Keratinocyte (primary cell): ENCODE data around the gene GOLGA8J. TPM values are rescaled to one million over a fixed set of nuclear protein-coding genes. Genes with fewer than 3 reads are reported as not detected.
"Not testable (repeated sequence)": the region's sequence is repeated elsewhere in the genome, so short reads cannot be mapped to it uniquely, and the experiment has no call there.

ENCODE experiments used
- DNase-seq: peaks from one replicate; pipeline ENCODE4 v3.0.0-alpha.2; 2011; ENCODE audit warnings: low read depth, missing footprints, low spot score
- FAIRE-seq: peaks from 2 replicates; lab custom pipeline; 2011; peaks lifted over from hg19 to GRCh38; lab: Jason Lieb, UNC
- H2AFZ ChIP-seq: 2 replicates; pipeline ENCODE4 v1.6.0; 2012; ENCODE audit warnings: low read length, control low read depth, inconsistent platforms; ENCODE audit not compliant: control insufficient read depth
- H3K27ac ChIP-seq: 2 replicates; pipeline ENCODE4 v1.5.1; 2011; ENCODE audit warnings: low read length; ENCODE audit not compliant: control insufficient read depth, insufficient read depth
- H3K27me3 ChIP-seq: 3 replicates; pipeline ENCODE4 v1.6.0; 2011; ENCODE audit warnings: low read length; ENCODE audit not compliant: control insufficient read depth, insufficient read depth; ENCODE audit errors: extremely low read depth
- H3K36me3 ChIP-seq, 2 experiments: 2 replicates in 1 of 2; 3 replicates in 1 of 2; pipeline ENCODE4 v1.5.1; 2011; ENCODE audit warnings: low read length in 2 of 2, mild to moderate bottlenecking in 1 of 2; ENCODE audit not compliant: control insufficient read depth in 2 of 2, insufficient read depth in 2 of 2; ENCODE audit errors: extremely low read depth in 1 of 2
- H3K4me1 ChIP-seq: 3 replicates; pipeline ENCODE4 v1.5.1; 2011; ENCODE audit warnings: low read length; ENCODE audit not compliant: control insufficient read depth, insufficient read depth; ENCODE audit errors: extremely low read depth
- H3K4me2 ChIP-seq: 3 replicates; pipeline ENCODE4 v1.6.0; 2011; ENCODE audit warnings: low read depth, low read length; ENCODE audit not compliant: control insufficient read depth, insufficient read depth; ENCODE audit errors: extremely low read depth
- H3K4me3 ChIP-seq, 3 experiments: fragments of 200-600 bp in 1 of 3; sonication (generic) in 1 of 3; 2 replicates in 2 of 3; 3 replicates in 1 of 3; pipeline ENCODE4 v1.5.1; 2011 to 2016; ENCODE audit warnings: low read length in 3 of 3, mild to moderate bottlenecking in 3 of 3, control low read depth in 2 of 3, inconsistent platforms in 1 of 3, low read depth in 1 of 3, mixed read lengths in 1 of 3, mixed run types in 1 of 3, moderate library complexity in 1 of 3; ENCODE audit not compliant: control insufficient read depth in 2 of 3, insufficient read depth in 2 of 3; ENCODE audit errors: extremely low read depth in 1 of 3
- H3K79me2 ChIP-seq: 2 replicates; pipeline ENCODE4 v1.6.0; 2012; ENCODE audit warnings: low read length; ENCODE audit not compliant: control insufficient read depth, insufficient read depth
- H3K9ac ChIP-seq: 3 replicates; pipeline ENCODE4 v1.6.0; 2011; ENCODE audit warnings: low read length; ENCODE audit not compliant: control insufficient read depth, insufficient read depth; ENCODE audit errors: extremely low read depth
- H3K9me1 ChIP-seq: 3 replicates; pipeline ENCODE4 v1.6.0; 2011; ENCODE audit warnings: low read length; ENCODE audit not compliant: control insufficient read depth, insufficient read depth; ENCODE audit errors: extremely low read depth
- H3K9me3 ChIP-seq: 2 replicates; pipeline ENCODE4 v1.5.1; 2012; ENCODE audit warnings: low read depth, low read length; ENCODE audit not compliant: control insufficient read depth
- H4K20me1 ChIP-seq: 3 replicates; pipeline ENCODE4 v1.6.0; 2011; ENCODE audit warnings: low read length; ENCODE audit not compliant: control insufficient read depth, insufficient read depth; ENCODE audit errors: extremely low read depth
- CTCF ChIP-seq, 3 experiments: IDR thresholded peaks in 1 of 3; conservative IDR thresholded peaks in 1 of 3; optimal IDR thresholded peaks in 1 of 3; 2 replicates in 2 of 3; 3 replicates in 1 of 3; pipeline versions ENCODE3 to v1.5.1; 2011; ENCODE audit warnings: low read length in 3 of 3, mild to moderate bottlenecking in 3 of 3, moderate library complexity in 2 of 3, control low read depth in 1 of 3, inconsistent platforms in 1 of 3; ENCODE audit not compliant: insufficient read depth in 2 of 3; ENCODE audit errors: extremely low read depth in 1 of 3
- EZH2 ChIP-seq: IDR thresholded peaks from one replicate; pipeline ENCODE4 v1.6.1; 2012; ENCODE audit warnings: inconsistent platforms, mild to moderate bottlenecking, low read length, moderate library complexity
- dilution Hi-C: fragments of 300-500 bp; cut with MboI; formaldehyde crosslinking; loops from one replicate; pipeline ENCODE4 v1.7.0; 2020; ENCODE audit warnings: low sequenced_read_pairs; ENCODE audit not compliant: extremely low pct_ligation_motif_present
- polyA plus RNA-seq, 5 experiments: library from polyadenylated mRNA; depleted of rRNA in 3 of 5; stranded (reverse) in 3 of 5; stranded (forward) in 1 of 5; unstranded in 1 of 5; fragments of >200 nt; gene quantifications; 1 replicate in 1 of 5; 2 replicates in 3 of 5; 3 replicates in 1 of 5; pipeline versions ENCODE4 v1.2.1 to v1.2.3, GENCODE V29; 2011 to 2012; ENCODE audit warnings: missing spikeins in 2 of 5, low read depth in 1 of 5, low replicate concordance in 1 of 5

GOLGA8J gene
- polyA plus RNA-seq, 1 donor (not counting 4 experiments of a cell fraction or from before 2014, with no cell fraction given): not detected

DNA sequence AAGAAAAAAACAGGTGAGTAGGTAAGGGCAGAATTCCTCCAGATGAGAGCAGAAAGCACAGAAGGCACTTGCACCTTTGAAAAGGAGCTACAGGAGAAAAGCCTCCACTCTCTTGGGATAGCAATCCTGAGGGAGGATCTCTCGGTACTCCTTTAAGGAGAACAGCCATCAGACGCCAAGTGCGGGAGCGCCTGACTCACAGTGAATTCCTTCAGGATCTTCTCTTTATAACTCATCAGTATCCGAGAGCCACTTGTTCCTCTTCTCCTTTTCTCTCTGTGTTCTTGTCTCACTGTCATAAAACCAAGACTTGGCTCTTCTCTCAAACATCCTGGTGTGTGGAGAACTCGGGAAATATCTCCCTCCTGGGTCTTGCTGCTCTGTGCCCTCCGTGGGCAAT lies 10.1 kb upstream of the GOLGA8J start:
- no peak for FAIRE-seq
- no peak for TF ChIP-seq CTCF (optimal IDR thresholded peaks at IDR 0.05 in 1 of 3, IDR thresholded peaks at IDR 0.05 in 1 of 3, conservative IDR thresholded peaks at IDR 0.05 in 1 of 3; ENCODE audit: extremely low read depth in 1 of 3, insufficient read depth in 2 of 3, low read length in 3 of 3)
- no peak for TF ChIP-seq EZH2

DNA sequence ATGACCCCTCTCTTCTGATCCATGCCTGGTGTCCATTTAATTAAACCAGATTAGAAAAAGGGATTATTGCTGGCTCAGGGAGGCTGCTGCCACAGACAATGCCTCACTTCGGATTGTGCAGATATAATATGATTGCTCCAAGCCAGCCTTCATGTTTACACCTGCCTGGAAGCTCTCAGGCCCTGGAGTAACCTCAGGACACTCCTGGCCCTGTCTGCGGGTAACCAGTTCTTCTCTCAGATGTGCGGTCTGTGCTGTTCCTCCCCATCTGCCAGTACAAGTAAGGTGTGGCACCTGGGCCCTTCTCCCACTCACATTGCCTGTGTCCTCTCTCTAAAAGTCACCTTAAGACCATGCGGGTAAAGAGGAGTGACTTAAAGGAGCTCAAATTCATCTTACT lies 8.8 kb upstream of the GOLGA8J start:
- no peaks in the 10 kb centered on the region for H4K20me1 ChIP-seq
- no peak for TF ChIP-seq EZH2
- no peak overlapping the region for H3K4me3 ChIP-seq
- no peak overlapping the region for H3K9ac ChIP-seq
- H3K27me3 ChIP-seq: no peaks in the 10 kb centered on the region
- H3K4me1 ChIP-seq: no peaks in the 10 kb centered on the region
- no peaks in the 10 kb centered on the region for H3K36me3 ChIP-seq
- dilution Hi-C loops: no loop called here
- no peak overlapping the region for H3K4me2 ChIP-seq
- no peak overlapping the region for H2AFZ ChIP-seq
- no peak for DNase-seq
- no peak for FAIRE-seq
- no peak overlapping the region for H3K27ac ChIP-seq
- H3K9me1 ChIP-seq: no peaks in the 10 kb centered on the region
- no peaks in the 10 kb centered on the region for H3K79me2 ChIP-seq
- no peaks in the 10 kb centered on the region for H3K9me3 ChIP-seq

More for the DNA sequence above, 10.1 kb upstream of the GOLGA8J start:
- dilution Hi-C loops: no loop called here
- Histone ChIP-seq H4K20me1 (no peaks in the 10 kb centered on the region), H3K36me3 (no peaks in the 10 kb centered on the region), H3K4me2 (no peak overlapping the region), H3K9ac (no peak overlapping the region), H3K27me3 (peaks cover 5% of the 10 kb centered on the region), H3K9me3 (no peaks in the 10 kb centered on the region), H3K4me1 (no peaks in the 10 kb centered on the region), H2AFZ (no peak overlapping the region), H3K27ac (no peak overlapping the region), H3K4me3 (no peak overlapping the region), H3K9me1 (no peaks in the 10 kb centered on the region), H3K79me2 (no peaks in the 10 kb centered on the region)
- no peak for DNase-seq

DNA sequence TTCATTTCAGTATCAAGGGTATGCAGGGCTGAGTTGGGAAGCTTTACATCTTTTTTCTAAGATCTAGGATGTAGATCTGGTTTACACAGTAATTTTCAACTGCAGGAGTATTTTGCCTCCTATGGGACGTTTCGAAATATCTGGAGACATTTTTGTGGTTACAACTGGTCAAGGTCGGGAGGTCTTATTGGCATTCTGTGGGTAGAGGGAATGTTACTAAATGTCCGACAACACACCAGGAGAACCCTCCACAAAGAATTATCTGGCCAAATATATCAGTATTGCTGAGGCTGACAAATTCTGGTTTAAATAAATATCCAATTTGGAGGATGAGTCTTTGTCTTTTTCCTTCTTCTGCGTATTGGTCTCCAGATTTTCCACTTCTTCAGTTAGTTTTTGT lies 1.9 kb upstream of the GOLGA8J start:
- H3K27me3 ChIP-seq, H2AFZ ChIP-seq, H3K4me2 ChIP-seq, H4K20me1 ChIP-seq, DNase-seq, H3K9ac ChIP-seq, H3K27ac ChIP-seq, H3K79me2 ChIP-seq, dilution Hi-C loops, FAIRE-seq, H3K36me3 ChIP-seq, H3K4me1 ChIP-seq, H3K9me3 ChIP-seq, H3K4me3 ChIP-seq, H3K9me1 ChIP-seq: not testable (repeated sequence)

DNA sequence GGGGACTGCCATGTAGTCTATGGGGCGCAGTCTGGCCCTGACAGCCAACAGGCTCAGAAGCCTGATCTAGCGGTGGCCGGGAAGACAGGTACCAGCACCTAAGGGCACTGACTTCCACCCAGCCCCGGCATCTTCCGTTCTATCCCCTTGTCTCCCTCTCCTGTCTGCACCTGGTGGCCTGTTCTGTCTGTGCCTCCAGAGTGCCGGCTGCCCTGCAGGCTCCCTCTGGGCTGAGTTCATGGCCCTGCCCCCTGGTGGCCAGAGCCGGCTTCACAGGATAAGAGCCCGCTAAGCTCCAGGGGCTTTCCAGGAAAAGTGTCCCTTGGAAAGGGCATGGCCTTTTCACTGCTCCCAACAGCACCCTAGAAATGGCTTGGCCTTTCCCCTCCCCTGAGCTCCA lies 15.1 kb downstream of the GOLGA8J start:
- H4K20me1 ChIP-seq, H3K4me2 ChIP-seq, H3K79me2 ChIP-seq, DNase-seq, H2AFZ ChIP-seq, H3K4me3 ChIP-seq, FAIRE-seq, H3K4me1 ChIP-seq, H3K9me1 ChIP-seq, H3K27ac ChIP-seq, H3K9me3 ChIP-seq, H3K36me3 ChIP-seq, dilution Hi-C loops, H3K27me3 ChIP-seq, H3K9ac ChIP-seq: not testable (repeated sequence)
